ENCODE data around the gene PAK5. TPM values are rescaled to one million over a fixed set of nuclear protein-coding genes. Genes with fewer than 3 reads are reported as not detected.

Gene PAK5
- total RNA-seq, 4 donors from 2014 or later = 0.05 to 6.6 (median 0.54) TPM; not detected in 1

DNA sequence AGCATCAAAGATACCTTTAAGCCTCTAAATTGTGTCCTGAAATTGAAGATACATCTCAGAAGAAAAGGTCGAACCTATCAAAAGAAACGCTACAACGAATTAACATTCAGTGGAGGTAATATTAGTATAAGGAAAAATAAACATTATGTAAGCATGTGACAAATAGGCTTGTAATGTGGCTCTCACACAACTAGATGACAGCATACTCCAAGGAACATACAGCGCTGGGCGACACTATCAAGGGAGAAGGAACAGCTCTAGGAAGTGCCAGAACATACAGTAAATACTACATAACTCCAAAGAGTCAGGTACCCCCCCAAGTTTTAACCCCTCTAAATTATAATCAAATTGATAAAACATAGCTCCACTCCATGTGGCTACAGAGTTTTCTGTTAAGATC lies 220.9 kb downstream of the PAK5 start:
- Histone ChIP-seq H3K4me3 (no peak overlapping the region), H3K27ac (no peak overlapping the region), H3K4me1 (no peaks in the 10 kb centered on the region), H3K9me3 (no peaks in the 10 kb centered on the region), H3K27me3 (peaks cover 5% of the 10 kb centered on the region), H3K36me3 (no peaks in the 10 kb centered on the region)
- 42 to 46% methylated on average over 5 of the region's 5 CpGs for WGBS, 2 donors (ENCODE audit: low coverage in 1 of 2)
- ATAC-seq = no peak
- TF ChIP-seq, protein P1, sequence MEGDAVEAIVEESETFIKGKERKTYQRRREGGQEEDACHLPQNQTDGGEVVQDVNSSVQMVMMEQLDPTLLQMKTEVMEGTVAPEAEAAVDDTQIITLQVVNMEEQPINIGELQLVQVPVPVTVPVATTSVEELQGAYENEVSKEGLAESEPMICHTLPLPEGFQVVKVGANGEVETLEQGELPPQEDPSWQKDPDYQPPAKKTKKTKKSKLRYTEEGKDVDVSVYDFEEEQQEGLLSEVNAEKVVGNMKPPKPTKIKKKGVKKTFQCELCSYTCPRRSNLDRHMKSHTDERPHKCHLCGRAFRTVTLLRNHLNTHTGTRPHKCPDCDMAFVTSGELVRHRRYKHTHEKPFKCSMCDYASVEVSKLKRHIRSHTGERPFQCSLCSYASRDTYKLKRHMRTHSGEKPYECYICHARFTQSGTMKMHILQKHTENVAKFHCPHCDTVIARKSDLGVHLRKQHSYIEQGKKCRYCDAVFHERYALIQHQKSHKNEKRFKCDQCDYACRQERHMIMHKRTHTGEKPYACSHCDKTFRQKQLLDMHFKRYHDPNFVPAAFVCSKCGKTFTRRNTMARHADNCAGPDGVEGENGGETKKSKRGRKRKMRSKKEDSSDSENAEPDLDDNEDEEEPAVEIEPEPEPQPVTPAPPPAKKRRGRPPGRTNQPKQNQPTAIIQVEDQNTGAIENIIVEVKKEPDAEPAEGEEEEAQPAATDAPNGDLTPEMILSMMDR (IDR thresholded peaks at IDR 0.05) = peak in 1 of 4 experiments; percentile 33
- no peak for TF ChIP-seq POLR2A (IDR thresholded peaks at IDR 0.05)
- TF ChIP-seq EP300 (IDR thresholded peaks at IDR 0.05) = no peak
- TF ChIP-seq POLR2AphosphoS5 (IDR thresholded peaks at IDR 0.05) = no peak

DNA sequence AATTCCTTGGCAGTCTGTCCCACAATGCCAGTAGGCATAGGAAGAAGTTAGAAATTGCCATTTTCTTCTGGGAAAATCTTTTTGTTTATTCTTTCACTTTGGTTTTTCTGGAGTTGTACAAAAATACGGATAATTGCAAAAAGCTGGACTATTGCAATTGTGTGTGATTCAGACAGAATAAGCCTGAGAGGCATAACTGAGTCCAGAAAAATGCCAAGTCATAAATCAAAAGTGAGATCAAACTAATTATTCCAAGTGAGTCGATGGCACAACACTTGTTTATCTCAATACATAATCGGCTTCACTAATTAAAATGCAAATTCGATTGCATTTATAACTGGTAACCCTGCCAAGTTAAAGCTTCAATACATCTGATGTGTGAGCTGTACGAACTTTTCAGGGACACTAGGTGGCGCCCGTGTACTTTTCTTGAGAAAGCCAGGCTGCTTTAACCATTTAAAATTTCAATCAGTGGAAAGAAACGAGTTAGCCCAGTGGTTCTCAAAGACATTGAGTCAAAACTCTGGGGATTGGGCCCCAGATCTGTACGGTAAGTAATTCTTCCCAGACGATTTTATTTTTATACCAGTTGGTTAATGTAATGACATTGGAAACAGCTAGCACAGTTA lies 221.9 kb downstream of the PAK5 start:
- Histone ChIP-seq H3K27me3 (peaks cover 5% of the 10 kb centered on the region), H3K36me3 (no peaks in the 10 kb centered on the region), H3K4me1 (no peaks in the 10 kb centered on the region), H3K9me3 (no peaks in the 10 kb centered on the region), H3K4me3 (no peak overlapping the region), H3K27ac (no peak overlapping the region)
- WGBS, 2 donors (ENCODE audit: low coverage in 1 of 2) = 2 to 4% methylated on average over 6 to 10 of the region's 10 CpGs
- TF ChIP-seq POLR2A (IDR thresholded peaks at IDR 0.05) = no peak
- TF ChIP-seq, protein P1 (IDR thresholded peaks at IDR 0.05) = peak; percentile 68 to 83 (median 76)
- no peak for TF ChIP-seq POLR2AphosphoS5 (IDR thresholded peaks at IDR 0.05)
- no peak for TF ChIP-seq EP300 (IDR thresholded peaks at IDR 0.05)
- peak; percentile 48 for ATAC-seq

DNA sequence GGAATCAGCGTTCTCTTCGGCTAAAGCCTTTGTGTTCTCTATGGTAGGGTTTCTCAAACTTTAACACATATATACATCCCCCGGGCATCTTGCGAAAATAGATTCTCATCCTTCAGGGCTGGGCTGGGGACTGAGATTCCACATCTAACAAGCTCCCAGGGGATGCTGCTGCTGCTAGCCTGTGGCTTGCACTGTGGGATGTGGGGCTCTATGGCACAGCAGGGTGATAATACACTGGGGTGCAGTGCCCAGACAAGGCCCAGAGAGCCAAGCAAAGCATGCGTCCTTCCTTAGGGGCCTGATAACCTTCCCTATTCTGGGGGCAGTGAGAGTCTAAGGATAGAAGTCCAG lies 222.4 kb downstream of the PAK5 start:
- no peak for ATAC-seq
- H3K4me3 ChIP-seq = no peak overlapping the region
- WGBS, 2 donors (ENCODE audit: low coverage in 1 of 2) = 56 to 82% methylated on average over 3 to 4 of the region's 5 CpGs
- no peaks in the 10 kb centered on the region for H3K4me1 ChIP-seq
- no peaks in the 10 kb centered on the region for H3K9me3 ChIP-seq
- H3K27ac ChIP-seq = no peak overlapping the region
- H3K36me3 ChIP-seq = no peaks in the 10 kb centered on the region
- peaks cover 5% of the 10 kb centered on the region for H3K27me3 ChIP-seq
- TF ChIP-seq POLR2AphosphoS5 (IDR thresholded peaks at IDR 0.05) (no peak), EP300 (IDR thresholded peaks at IDR 0.05) (no peak), POLR2A (IDR thresholded peaks at IDR 0.05) (no peak)
- TF ChIP-seq, protein P1 (IDR thresholded peaks at IDR 0.05) = no peak

DNA sequence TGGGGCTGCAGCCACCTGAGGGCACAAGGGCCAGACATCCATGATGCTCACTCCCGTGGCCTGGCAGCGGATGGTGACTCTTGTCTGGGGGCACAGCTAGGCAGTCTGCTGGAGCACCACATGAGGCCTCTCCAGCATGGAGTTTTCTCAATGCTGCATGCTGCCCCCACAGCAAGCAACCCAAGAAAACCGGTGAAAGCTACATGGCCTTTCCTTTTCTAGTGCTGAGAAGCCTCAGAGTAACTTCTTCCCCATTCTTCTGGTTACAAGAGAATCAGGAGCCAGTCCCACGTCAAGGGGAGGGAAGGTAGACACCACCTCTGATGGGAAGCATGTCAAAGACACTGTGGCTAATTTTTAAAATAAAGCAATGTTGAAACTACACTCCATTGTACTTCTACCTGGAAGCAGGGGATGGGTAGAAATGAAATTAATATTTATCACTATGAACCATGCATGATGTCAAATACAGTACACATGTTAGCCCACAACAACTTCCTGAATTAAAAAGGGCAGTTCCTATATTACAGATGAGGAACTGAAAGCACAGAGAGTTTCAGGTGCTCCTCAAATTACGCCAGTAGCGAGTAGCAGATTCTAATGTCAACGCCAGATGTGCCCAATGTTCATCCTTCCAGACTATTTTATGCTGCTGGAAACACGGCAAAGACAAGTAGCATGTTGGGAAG lies 223.0 kb downstream of the PAK5 start:
- H3K27me3 ChIP-seq = peaks cover 5% of the 10 kb centered on the region
- H3K36me3 ChIP-seq = no peaks in the 10 kb centered on the region
- H3K9me3 ChIP-seq = no peaks in the 10 kb centered on the region
- TF ChIP-seq, protein P1 (IDR thresholded peaks at IDR 0.05) = no peak
- TF ChIP-seq POLR2A (IDR thresholded peaks at IDR 0.05) (no peak), EP300 (IDR thresholded peaks at IDR 0.05) (no peak), POLR2AphosphoS5 (IDR thresholded peaks at IDR 0.05) (no peak)
- no peak overlapping the region for H3K4me3 ChIP-seq
- 59 to 63% methylated on average over 2 to 6 of the region's 8 CpGs for WGBS, 2 donors (ENCODE audit: low coverage in 1 of 2)
- no peak overlapping the region for H3K27ac ChIP-seq
- no peak for ATAC-seq
- no peaks in the 10 kb centered on the region for H3K4me1 ChIP-seq

DNA sequence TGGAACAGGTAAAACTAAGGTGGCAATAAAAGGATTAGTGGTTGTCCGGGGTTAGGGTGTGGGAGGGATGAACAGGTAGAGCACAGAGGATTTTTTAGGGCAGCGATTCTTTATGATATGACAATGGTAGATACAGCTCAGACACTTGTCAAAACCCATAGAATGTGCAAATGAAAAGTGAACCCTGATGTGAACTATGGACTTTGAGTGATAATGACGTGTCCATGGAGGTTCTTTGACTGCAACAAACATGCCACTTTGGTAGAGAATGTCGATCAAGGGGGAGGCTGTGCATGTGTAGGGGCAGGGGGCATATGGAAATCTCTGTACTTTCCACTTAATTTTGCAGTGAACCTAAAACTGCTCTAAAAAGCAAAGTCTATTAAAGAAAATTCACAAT lies 223.8 kb downstream of the PAK5 start:
- WGBS, 2 donors (ENCODE audit: low coverage in 1 of 2) = 69 to 81% methylated on average over 4 of the region's 4 CpGs

More for the DNA sequence above, 223.8 kb downstream of the PAK5 start:
- Histone ChIP-seq H3K4me1 (no peaks in the 10 kb centered on the region), H3K27ac (no peak overlapping the region), H3K36me3 (no peaks in the 10 kb centered on the region), H3K4me3 (no peak overlapping the region), H3K27me3 (peaks cover 1% of the 10 kb centered on the region), H3K9me3 (no peaks in the 10 kb centered on the region)
- no peak for ATAC-seq
- TF ChIP-seq, protein P1 (IDR thresholded peaks at IDR 0.05) = no peak
- TF ChIP-seq POLR2A (IDR thresholded peaks at IDR 0.05) (no peak), POLR2AphosphoS5 (IDR thresholded peaks at IDR 0.05) (no peak), EP300 (IDR thresholded peaks at IDR 0.05) (no peak)
